Hematopoietic multipotent progenitor cell treated with erythropoietin and hydrocortisone succinate and interleukin-3 and kit ligand, for 15 days (in vitro differentiated cells): ENCODE results near the gene NR4A1.
A peak's percentile ranks its signal among the peaks of the same experiment; 100 is the strongest.

Source experiments
- DNase-seq: peaks from one replicate; pipeline ENCODE4 v3.0.0-alpha.2; 2015; ENCODE audit warnings: low spot score

The NR4A1 gene

DNA sequence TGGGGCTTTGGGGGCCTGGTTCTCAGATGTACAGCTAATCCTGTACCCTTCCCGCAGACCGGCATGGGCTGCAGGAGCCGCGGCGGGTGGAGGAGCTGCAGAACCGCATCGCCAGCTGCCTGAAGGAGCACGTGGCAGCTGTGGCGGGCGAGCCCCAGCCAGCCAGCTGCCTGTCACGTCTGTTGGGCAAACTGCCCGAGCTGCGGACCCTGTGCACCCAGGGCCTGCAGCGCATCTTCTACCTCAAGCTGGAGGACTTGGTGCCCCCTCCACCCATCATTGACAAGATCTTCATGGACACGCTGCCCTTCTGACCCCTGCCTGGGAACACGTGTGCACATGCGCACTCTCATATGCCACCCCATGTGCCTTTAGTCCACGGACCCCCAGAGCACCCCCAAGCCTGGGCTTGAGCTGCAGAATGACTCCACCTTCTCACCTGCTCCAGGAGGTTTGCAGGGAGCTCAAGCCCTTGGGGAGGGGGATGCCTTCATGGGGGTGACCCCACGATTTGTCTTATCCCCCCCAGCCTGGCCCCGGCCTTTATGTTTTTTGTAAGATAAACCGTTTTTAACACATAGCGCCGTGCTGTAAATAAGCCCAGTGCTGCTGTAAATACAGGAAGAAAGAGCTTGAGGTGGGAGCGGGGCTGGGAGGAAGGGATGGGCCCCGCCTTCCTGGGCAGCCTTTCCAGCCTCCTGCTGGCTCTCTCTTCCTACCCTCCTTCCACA, 7.6 kb downstream of the NR4A1 start:
- no peak for DNase-seq

GRCh38 chr12:52059582-52060497, 8.6 kb downstream of the NR4A1 start:
- DNase-seq, result no peak

DNA sequence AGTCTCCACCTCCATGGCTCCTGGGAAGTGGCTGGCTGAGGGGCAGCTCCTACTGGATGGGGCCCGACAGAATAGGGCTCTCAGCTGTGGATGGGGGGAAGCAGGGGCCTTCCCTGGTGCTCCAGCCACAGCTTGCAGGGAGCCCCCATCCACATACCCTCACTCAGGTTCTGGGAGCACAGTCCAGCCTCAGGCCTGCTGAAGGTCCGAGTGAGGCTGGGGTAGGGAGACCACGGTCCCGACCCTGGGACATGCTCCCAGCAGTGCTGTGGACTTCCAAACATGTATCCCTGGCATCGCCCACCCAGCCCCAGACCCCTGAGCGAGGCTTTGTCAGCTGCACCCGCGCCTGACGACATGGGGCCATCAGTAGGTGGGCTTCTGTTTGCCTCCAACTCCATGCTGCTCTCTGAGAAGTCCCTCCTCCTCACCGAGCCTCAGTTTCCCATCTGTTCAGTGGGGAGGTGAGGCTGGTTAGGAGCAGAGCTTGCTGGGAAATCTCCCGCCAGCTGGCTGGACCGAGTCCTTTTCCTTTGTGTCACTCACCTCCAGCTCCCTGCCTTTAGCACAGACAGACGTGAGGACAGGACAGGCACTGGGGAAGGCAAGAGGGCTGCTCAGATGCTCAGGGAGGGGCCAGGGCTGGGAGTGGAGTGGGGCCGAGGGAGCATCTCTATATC, 9.4 kb downstream of the NR4A1 start:
- DNase-seq, result no peak

GRCh38 chr12:52061470-52062166, 10.4 kb downstream of the NR4A1 start:
- no peak for DNase-seq

DNA sequence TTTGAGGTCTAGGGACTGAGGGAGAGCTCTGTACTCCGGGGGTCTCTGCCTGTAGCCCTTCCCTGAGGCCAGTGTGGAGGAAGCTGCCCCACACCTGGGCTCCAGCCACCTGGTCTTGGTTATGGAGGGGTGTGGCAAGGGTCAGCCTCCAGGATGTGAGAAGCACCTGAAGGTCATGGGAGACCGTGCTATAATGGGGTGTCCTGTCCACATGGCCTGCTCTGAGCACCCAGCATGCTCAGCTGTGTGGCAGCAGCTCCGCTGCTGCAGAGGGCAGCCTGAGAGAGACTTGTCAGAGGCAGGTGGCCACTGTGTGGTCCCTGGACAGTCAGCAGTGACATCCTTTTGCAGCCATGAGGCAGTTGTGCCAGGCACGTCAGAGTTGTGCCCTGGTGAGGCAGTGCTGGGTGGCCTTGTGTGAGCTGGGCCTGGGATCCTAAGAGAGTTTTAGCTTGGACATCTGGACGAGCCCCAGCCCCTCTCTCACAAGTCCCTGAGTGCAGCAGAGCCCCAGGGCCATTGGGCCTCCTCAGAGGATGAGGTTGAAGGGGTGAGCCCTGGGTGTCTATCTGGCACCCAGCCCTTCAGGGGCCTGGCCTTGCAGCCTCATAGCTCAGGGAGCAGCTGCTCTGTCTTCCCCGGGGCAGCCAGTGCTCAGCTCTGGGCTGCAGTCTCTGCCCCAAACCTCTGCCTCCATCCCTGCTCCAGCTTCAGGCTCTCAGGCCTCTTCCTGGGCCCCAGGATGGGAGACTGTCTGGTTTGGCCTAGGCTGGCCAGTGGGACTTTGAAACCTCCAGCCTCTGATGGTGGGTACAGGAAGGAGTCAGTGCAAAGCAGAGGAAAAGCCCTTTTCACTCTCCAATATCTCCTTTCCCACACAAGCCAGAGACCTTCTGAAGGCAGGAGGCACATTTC, 11.2 kb downstream of the NR4A1 start:
- no peak for DNase-seq

GRCh38 chr12:52063082-52063924, 12.1 kb downstream of the NR4A1 start:
- DNase-seq, result no peak

DNA sequence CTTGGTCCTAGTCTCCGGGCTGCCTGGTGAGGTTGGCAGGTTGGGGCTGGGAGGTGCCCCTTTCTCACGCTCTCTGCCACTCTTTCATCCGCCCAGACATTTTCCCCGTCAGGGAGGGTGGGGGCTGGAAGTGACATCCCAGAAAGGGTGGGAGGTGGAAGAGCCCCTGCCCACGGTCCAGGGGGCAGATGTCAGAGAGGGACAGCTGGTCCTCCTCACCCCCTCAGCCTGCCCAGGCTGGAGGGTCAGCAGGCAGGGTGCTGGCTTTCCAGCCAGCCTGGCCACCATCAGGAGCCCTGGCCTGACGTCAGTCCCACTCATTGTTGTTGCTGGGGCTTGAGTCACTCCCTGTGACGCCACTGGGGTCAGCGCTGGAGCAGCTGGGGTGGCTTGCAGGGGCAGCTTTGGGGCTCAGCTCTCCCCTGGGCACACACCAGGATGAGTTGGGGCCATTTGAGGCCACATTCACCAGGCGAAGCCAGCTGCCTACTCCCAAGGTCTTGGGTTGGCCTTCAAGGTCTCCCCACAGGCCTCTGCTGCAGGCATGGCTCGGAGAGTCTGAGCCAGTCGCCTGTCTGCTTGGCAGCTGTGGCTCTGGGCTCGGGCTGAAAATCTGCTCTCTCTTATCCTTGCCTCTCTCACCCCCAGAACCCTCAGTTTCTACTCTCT, 12.9 kb downstream of the NR4A1 start:
- no peak for DNase-seq

DNA sequence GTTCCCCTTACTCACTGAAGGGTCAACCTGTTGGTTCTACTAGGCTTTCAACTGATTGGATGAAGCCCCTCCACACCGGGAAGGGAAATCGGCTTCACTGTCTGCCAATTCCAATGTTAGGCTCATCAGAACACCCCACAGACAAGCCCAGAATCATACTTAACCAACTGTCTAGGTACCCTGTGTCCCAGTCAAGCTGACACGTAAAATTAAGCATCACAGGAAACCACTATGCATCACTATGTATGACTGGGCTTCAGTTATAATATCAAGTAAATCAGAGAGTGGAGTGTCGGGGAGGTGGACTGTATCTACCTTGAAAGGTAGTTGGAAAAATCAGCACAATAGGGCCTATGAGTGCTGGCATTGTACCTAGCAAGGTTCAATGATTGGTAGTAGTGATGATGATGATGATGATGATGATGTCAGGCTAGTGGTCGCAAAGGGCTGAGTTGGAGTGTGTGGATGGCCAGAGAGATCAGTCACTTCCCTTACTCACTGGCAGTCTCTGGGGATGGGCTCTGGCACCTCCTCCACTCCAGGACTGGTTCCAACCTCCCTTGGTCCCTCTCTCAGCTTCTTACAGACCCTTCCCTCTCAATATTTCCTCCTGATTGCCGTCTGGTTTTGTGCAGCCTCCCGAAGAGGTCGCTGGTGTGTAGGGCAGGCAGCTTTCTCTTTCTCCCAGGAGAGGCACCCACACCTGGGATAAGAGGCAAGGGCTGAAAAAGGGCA, 15.3 kb downstream of the NR4A1 start:
- no peak for DNase-seq

DNA sequence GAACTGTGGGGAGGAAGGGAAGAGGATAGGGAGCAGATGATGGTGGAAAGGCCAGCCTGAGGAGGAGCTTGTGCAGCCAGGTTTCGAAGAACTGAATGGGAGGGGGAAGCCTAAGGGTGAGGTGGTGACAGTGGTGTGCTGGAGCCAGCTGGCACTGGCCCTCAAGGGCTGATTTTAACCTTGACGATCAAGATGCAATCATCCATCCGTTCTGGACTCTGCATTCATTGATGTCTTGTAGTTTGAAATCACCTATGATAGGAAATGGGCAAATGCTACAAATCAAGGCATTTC, 15.8 kb downstream of the NR4A1 start:
- DNase-seq, result no peak

DNA sequence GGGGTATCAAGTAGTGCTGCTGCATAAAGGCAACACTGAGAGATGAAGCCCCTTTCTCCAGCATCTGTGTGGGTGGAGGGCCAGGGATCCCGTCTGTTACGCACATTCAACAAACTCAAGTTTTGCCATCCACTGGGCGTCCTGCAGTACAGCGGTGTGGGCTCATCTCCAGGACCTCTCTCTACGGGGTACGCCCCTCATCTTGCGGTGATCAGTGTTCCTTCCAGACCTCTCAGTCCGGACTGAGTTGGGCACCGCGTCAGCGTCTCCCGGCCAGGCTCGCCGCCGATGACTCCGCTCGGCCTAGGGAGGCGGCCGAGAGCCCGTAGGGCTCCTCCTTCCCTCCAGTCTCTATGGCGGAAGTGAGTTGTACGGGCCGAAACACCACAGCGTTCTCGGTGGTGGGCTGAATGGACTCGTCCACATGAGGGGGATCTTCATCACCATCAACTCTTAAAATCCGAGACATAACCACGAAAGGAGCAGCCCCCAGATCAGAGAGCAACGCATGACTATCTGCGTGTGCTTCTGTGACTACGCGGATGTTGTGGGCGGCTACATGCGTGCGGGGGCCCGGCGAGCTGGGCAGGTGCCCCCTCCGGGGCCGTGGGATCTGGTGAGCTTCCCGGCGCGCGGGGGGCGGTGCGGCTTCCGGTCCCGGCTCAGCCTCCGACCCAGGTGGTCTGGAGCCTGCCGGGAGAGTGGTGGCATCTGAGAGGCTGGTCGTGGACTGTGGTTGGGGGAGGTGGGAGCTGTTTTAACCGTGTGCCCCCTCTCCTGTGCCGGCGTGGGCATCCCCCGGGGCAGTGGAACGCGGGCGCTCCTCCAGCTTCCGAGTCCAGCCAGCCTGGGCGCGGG, 18.3 kb downstream of the NR4A1 start, which contains the start of gene ATG101:
ATG101 (plus strand) TSS at position 652 of the 858 bp plus-strand sequence. CDS start 3,673 bp downstream, outside the sequence.
- peak; percentile 93 for DNase-seq

- DNase-seq, result no peak
Observed at GRCh38 chr12:52070185-52070925, 19.1 kb downstream of the NR4A1 start.

DNA sequence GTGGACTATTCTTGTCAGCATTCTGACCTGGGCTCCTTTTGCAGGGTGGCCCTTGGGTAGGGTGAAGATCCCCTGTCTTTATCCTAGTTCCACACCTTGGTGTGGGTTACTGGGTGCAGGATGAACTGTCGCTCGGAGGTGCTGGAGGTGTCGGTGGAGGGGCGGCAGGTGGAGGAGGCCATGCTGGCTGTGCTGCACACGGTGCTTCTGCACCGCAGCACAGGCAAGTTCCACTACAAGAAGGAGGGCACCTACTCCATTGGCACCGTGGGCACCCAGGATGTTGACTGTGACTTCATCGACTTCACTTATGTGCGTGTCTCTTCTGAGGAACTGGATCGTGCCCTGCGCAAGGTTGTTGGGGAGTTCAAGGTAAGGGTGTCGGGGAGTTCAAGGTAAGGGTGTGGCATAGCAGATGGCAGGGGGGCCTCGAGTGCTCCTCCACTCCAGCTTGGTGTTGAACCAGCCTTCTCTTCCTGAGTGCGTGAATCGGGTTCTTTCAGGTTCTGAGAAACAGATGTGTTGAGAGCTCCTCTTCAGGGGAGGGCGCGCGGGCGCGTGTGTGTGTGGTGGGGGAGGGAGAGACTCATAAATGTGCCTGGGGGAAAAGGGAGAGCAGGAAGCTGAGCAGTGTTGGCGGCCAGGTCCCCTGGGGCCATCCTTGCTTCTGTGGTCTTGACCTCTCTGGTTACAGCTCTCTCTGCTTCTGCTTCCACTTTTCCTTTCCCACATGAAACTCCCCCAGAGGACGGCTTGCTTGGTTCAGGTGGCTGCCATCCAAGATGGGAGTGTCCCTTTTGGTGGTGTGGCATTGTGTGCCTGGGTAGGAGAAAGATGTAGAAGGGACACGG, 22.5 kb downstream of the NR4A1 start:
- DNase-seq, result no peak

DNA sequence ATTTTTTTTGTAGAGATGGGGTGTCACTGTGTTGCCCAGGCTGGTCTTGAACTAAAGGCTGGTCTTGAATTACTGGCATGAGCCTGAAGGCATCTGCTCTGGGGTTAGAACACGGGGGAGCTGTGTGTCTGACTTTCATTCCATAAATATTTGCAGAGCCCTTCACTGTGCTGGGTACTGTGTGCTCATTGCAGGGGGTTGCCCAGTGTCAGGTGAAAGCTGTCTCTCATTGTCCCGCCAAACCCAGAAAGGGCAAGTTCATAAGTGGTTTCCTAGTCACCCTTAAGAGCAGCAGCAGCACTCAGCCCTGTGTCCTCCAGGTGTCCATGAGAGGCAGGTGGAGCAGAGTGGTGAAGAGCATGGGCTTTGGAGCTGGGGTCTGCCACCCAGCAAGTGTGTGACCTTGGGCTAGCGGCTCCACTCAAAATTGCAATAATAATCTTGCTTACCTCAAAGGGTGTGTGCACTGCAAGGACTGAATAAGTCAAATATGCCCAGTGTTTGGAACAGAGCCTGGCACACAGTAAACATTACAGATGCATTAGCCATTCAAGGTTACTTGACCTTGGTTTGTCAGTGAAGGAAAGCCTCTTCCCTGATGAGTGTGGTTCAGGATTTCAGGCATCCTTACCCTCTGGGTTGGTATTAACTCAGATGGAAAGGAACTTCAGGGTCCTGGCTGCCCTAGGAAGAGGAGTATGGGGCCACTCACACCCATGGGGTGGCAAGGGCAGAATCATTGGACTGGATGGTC, 23.9 kb downstream of the NR4A1 start:
- DNase-seq, result no peak

DNA sequence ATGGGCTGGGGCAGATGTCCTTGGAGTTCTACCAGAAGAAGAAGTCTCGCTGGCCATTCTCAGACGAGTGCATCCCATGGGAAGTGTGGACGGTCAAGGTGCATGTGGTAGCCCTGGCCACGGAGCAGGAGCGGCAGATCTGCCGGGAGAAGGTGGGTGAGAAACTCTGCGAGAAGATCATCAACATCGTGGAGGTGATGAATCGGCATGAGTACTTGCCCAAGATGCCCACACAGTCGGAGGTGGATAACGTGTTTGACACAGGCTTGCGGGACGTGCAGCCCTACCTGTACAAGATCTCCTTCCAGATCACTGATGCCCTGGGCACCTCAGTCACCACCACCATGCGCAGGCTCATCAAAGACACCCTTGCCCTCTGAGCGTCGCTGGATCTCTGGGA, 25.6 kb downstream of the NR4A1 start:
- DNase-seq, result no peak

DNA sequence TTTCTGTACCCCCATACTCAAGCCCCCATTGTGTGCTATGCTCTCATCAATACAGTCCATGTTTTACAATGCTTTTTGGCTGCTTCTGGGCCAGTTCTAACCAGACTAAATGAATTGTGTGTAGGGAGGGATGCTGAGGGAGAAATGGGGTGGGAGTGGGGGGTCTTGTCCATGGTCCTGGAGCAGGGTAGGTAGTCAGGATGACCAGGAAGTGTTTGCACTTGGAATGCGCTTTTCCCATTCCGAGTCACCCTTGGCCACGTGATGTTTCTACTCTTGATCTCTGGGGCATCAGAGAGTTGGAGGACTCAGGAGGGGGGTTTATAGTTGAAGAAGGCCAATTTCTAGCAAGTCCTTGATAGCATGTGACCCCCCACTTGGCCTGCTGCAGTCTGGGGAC, 27.0 kb downstream of the NR4A1 start:
- no peak for DNase-seq
